Cerebellar nuclear complex (tissue), 1 donor: ENCODE data around the gene EXOSC6.
A peak's percentile ranks its signal among the peaks of the same experiment; 100 is the strongest.
"Not testable (repeated sequence)": the region's sequence is repeated elsewhere in the genome, so short reads cannot be mapped to it uniquely, and the experiment has no call there.

ENCODE experiments used
- DNase-seq, 2 experiments: peaks; one replicate each; lab custom pipeline; 2025; lab: John Stamatoyannopoulos, UW

The EXOSC6 gene

DNA sequence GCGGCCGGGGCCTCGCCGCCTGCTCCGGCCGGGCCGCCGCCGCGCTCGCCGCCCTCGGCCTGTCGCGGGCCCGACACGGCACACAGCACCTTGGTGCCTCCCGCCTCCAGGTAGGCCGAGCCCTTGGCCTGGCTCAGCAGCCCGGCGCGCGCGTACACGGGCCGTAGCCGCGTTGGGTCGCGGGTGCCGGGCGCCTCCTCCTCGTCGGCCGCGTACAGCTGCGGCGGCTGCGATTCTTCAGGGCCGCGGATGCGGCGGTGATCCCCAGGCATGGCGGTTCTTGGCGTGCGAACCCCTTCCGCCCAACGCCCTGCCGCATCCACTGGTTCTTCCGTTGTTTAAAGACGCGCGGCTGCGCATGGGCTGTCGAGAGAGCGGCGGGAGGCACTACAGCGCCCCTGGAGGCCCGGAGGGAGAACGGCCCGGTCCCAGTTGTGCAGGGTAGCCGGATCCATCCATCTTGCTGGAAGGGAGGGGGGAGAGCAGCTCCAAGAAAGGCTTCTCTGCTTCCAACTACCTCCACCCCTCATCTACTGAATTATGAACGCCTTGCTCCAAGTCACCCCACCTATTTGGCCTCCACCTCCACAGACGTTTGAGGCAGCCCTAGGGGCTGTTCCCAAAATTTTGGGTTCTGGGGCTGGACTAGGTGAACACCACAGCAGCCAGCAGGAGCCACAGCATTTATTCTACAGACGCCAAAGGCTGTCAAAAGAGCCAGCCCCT is at the start of gene EXOSC6:
Gene EXOSC6, minus strand, starts transcription at position 312 of the 726 bp plus-strand sequence. Its CDS starts 40 bp downstream, at position 272.
- DNase-seq: peak in 1 of 2 experiments; percentile 72

DNA sequence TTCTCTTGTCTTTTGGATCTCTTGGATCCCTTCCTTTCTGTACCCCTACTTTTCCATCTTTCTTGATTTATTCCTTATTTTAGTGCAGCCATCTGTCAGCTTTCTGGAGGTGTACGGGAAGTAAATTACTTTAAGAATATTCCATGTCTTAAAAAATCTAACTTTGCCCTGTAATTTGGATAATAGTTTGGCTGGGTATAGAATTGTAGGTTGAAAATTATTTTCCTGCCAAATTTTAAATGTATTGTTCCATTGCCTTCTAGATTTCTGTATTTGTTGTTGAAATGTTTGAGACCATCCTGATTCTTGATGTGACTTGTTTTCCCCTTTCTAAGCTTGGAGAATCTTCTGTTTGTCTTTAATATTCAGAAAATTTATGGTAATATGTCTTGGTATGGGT is 49.4 kb upstream of the EXOSC6 start:
- no peak for DNase-seq

DNA sequence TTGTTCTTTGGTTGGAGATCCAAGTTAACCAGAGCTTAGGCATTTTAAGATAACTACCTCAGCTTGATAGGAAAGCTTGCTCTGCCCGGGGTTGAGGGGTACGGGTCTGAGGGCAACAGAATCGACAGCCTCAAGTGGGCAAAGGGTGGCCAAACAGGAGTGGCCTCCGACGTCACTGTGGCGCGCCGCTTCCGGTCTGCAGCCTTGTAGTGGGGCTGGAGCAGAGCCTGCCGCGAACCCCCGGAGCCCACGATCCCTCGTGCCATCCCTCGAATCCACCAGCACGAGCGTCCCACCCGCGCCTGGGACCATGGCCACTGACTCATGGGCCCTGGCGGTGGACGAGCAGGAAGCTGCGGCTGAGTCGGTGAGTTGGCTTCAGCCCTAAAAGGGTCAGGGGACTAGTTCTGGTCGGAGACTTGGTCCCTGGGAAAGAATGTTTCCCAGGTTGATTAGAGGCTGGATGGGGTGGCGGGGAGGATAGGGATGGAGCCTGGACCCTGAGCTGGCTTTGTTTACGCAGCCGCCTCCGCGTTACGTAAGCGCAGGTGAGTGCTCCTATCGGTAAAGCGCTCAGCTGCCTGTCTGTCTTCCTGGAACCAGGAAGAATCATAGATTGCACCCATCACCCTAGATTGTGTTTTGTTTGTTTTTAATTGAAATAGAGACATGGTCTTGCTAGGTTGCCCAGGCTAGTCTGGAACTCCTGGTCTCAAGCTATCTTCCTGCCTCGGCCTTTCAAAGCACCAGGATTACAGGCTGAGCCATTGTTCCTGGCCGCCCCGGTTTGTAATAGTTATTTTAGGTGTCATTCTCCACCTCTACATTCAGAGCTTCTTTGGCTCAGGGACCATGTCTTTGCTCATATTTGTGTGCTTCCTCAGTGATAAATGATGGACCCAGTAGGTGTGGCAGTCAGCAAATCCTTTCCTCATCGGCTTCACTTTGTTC is 47.5 kb upstream of the EXOSC6 start, which contains the start of gene DDX19B:
Gene DDX19B, plus strand, starts transcription at position 199 of the 951 bp plus-strand sequence. Its CDS starts 112 bp downstream, at position 311.
- peak; percentile 51 to 52 for DNase-seq

DNA sequence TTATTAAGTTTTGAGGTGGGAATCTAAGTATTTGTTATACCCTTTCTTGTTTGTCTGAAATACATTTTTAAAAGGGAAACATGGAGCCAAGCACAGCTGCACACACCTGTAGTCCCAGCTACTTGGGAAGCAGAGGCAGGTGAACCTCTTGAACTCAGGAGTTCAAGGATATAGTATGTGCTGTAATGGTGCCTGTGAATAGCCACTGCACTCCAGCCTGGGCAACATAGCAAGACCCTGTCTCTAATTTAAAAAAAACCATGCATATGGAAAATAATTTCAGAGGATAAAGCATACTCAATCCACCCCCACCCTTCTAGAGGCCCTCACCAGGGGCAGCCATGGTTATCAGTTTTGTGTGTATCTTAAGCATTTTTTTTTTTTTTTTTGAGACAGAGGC is 43.9 kb upstream of the EXOSC6 start:
- DNase-seq: no peak

DNA sequence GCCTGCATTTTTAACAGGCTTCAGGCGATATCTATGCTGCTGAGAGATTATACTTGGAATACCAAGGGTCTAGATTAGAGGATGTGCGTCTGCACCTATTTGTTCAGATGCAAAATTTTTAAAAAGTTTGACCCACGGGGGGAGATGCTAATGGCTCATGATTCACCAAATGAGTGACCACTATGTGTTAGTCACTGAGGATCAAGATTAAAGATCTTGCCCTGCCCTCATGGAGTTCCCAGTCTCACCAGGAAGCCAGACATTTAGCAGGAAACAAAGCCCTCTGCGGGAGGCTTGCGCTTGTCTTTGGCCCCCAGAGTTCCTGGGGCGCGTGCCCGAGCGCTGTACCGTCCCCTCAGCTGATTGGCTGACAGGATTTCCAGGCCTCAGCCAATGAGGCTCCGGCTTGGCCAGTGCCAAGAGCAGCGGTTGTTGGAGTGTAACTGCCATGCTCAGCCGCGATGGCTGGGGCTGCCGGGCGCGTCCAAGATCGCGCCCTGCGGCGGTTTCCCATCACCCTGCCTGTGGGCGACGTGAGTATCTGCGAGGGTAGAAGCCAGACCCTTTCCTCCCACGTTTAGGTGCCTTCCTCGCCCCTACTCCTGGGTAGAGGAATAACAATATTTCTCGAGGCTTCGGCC is 42.8 kb upstream of the EXOSC6 start:
- DNase-seq: no peak

DNA sequence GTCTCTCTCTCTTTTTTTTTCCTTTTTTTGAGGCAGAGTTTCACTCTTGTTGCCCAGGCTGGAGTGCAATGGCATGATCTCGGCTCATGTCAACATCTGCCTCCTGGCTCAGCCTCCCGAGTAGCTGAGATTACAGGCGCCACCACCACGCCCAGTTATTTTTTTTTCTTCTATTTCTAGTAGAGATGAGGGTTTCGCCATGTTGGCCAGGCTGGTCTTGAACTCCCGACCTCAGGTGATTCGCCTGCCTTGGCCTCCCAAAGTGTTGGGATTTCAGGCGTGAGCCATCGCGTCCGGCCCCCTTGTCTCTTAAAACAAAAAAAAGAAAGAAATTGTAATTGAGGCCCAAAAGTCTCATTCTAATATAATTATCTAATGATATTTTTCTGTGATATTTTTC is 40.4 kb upstream of the EXOSC6 start:
- not testable (repeated sequence) for DNase-seq

DNA sequence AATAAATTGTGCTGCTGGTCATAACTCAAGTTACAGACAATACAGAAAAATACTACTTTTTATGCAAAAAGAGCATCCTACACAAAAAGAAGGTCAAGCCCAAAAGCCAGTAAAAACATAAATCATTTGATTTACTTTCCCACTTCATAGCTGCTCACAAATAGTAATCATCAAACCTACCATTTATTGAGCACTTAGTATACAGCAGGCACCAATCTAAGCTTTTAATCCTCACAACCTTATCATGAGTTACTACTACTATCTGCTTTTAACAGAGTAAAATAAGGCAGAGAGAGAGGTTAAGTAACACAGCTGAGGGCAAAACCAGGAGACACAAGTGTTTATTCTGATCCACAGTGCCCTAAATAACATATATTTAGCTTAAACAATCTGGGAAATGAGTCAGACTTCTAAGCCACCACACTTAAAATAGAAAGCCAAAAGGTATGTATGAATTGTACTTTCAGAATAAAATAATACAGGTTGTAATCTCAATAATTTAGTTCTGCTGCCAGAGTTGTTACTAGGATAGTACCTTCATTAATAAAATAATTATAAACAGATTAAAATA is 39.3 kb upstream of the EXOSC6 start:
- DNase-seq: no peak

DNA sequence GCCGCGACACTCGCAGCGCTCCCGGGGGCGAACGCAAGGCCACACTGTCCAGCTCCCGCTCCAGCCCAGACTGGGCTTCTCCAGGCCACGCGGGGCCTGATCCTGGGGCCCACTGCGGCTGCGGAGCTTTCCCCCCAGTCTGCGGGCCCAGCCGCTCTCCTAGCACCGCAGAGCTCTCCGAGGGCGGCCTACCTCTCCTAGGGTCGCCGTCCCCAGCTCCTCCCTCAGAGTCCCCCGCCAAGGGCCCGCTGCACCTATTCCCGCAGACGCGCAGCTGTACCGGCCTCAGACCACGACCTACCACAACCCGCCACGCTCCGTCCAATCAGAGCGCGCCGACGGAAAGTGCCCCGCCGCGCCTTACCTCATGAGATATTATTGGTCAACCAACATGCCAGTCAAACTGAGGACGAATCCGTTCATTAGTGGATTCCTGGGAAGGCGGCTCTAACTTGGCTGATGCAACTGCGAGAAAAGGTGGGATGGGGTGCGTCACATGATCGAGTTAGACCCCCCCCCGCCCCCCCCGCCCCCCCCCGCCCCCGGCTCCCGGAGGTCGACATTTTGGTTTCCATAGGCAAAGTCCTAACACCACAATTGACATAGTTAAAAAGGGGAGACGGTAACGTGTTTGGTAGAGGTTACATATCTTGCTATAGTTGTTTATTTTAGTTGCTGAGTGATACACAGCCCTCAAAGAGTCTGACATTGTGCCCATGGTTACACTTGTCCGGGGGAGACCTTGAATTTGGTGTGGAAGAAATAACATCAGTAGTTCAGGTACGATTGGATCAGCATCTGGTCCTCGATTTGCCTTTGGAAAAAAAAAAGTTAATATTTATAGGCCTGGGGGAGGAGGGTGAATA is 37.7 kb upstream of the EXOSC6 start, which contains the start of gene AARS1:
Gene AARS1, minus strand, starts transcription at position 278 of the 866 bp plus-strand sequence. CDS start 6,743 bp downstream, outside the sequence.
- peak; percentile 89 to 91 for DNase-seq

DNA sequence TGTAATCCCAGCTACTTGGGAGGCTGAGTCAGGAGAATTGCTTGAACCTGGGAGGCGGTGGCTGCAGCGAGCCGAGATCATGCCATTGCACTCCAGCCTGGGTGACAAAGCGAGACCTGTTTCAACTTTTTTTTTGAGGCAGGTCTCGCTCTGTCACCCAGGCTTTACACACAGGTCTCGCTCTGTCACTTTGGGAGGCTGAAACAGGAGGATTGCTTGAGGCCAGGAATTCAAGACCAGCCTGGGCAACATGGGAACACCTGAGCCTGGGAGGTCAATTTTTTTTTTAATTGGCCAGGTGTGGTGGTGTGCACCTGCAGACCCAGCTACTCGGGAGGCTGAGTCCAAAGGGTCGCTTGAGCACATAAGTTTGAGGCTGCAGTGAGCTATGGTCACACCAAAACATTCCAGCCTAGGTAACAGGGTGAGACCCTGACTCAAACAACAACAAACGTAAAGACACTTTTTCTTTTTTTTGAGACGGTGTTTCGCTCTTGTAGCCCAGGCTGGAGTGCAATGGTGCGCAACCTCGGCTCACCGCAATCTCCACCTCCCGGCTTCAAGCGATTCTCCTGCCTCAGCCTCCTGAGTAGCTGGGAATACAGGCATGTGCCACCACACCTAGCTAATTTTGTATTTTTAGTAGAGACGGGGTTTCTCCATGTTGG is 35.7 kb upstream of the EXOSC6 start:
- DNase-seq: not testable (repeated sequence)

DNA sequence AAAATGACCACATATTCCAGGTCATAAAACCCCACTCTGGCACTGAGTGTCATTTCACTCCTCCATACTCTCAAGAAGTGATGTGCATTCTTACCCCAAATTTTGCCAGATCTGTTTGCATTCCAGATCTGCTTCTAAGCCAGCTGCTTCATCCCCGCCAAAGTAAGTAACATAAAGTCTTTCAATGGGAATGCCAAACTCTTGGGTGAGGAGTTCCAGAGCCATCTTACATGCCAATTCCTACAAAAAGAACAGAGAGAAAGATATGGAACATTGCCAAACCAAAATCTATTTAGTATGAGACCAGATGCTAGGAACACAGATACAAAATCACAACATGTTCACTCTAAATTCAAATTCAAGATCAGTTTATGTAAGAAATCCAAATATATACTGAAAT is 24.7 kb upstream of the EXOSC6 start:
- DNase-seq: no peak

DNA sequence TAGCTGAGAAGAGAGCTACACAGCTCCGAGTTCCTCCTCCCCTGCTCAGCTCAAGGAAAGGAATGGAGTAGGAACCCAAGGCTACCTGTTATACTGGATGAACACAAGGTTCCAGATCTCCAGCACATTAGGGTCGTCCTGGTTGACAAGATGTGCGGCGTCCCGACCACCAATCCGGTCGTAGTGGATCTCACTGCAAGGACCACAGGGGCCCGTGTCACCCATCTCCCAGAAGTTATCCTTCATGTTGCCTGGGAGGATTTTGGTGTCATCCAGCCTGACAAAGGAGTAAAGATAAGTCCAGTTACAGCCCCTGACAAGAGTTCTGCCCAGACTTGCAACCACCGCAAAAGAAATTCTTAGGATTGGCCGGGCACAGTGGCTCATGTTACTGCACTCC is 20.0 kb upstream of the EXOSC6 start:
- no peak for DNase-seq

DNA sequence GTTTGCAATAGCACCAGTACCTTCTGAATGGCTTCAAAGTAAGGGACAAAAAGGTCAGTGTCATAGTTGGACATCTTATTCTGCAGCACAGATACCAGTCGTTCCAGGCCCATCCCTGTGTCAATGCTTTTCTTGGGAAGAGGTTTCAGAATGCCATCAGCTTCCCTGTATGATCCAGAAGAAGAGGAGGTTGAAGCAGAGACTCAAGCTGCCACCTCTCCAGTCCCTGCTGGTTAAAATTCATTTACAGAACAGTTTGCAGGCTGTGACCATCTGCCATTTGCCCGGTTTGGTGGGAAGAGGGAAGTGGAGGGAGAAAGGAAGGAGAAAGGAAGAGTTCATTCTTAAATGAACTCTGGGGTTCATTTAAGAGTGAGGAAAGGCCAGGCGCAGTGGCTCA is 18.4 kb upstream of the EXOSC6 start:
- DNase-seq: no peak

DNA sequence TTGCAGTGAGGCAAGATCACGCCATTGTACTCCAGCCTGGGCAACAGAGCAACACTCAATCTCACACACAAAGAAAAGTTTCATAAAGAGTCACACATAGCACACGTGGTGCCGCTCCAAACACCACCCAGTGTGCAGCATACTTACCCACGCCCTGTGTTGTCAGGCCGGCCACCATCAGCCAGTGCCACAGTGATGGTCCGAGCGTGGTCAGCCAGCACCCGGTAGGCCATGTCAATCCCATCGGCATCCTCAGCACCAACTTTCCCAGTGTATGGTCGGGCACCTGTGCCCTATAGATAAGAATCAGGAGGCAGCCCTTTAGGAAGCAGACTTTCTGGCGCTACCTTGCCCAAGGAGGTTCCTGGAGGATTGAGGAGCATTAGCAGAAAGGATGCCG is 17.7 kb upstream of the EXOSC6 start:
- DNase-seq: no peak

DNA sequence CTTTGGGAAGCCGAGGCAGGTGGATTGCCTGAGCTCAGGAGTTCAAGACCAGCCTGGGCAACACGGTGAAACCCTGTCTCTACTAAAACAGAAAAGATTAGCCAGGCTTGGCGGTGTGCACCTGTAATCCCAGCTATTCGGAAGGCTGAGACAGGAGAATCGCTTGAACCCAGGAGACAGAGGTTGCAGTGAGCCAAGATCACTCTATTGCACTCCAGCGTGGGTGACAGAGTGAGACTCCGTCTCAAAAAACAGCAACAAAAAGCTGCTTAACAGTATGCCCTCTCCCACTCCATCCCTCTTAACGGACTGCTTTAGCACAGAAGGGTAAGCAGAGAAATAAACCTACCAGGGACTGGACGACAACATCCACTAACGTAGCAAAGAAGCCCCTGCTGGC is 16.2 kb upstream of the EXOSC6 start:
- not testable (repeated sequence) for DNase-seq

DNA sequence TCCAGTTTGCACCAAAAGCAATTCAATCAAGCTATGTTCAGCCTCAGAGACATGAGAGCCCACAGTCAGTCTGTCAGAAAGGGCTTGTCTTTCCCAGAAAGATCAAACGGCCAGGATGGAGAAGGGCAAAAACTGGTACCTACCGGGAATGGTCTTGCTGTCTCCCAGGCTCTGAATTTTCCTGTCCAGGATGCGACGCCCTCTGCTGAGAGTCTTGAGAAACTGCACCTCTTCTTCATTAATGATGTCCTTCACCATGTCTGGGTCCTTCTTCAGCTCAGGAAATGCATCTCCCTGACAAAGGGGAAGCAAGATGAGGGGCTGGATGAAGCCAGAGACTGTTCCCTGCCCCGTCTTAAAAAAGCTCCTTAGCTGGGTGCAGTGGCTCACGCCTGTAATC is 15.8 kb upstream of the EXOSC6 start:
- no peak for DNase-seq

DNA sequence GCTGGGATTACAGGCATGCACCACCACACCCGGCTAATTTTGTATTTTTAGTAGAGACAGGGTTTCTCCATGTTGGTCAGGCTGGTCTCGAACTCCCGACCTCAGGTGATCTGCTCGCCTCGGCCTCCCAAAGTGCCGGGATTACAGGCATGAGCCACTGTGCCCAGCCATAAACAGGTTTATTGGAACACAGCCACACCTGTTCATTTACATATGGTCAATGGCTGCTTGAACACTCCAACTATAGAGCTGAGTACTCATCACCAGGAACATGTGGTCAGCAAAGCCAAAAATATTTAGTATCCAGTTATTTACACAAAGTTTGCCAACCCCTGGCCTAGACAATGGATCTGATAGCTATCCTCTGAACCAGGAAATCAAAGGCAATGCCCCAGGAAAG is 8.2 kb upstream of the EXOSC6 start:
- not testable (repeated sequence) for DNase-seq

DNA sequence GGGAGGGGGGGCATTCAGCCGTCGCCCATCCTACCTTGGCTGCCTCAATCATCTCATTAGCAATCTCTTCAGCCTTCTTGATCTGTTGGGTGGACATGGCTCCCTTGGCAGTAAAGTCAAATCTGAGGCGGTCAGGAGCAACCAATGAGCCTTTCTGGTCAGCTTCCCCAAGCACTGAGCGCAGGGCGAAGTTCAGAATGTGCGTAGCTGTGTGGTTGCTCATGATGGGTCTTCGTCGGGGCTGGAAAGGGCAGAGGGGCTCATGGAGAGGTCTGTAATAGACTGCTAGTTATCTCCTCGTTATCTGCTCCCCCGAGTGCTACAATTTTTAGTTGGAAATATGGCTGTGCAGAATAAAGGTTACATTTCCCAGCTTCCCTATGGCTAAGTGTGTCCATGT is 7.2 kb upstream of the EXOSC6 start:
- no peak for DNase-seq

DNA sequence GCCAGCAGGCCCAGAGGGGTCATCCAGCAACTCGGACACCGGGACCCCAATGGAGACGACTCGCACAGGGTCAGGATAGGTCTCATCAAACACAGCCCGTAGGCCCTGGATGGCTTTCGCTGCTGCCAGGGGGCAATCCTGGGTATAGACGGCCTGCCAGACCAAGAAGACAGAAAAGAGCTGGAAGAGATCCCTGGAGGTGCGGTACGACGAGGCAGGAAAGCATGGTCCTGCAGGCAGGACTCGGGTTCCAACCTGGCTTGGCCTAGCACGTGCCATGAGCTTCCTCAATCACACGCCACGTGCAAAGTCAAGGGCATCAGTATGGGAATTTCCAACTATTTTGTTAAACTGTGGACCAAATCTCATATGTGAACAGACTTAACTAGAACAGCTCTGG is 6.3 kb upstream of the EXOSC6 start:
- DNase-seq: no peak

DNA sequence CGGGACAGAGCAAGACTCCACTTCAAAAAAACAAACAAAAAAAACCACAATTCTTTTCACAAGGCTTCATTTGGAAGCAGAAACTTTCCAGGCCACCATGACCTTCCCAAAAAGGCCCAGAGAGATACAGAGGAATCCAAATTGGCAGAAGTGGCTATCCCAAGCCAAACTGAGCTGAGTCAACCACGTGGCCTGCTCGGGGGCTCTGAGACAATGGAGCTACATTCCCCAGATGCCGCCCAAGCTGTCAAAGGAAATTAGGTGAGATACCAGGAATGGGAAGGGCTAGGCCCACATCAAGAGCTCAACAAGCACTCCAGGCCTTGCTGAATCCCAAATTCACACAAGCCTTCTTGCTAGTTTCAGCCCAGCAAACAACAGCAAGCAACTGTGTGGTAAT is 5.7 kb upstream of the EXOSC6 start:
- DNase-seq: no peak

DNA sequence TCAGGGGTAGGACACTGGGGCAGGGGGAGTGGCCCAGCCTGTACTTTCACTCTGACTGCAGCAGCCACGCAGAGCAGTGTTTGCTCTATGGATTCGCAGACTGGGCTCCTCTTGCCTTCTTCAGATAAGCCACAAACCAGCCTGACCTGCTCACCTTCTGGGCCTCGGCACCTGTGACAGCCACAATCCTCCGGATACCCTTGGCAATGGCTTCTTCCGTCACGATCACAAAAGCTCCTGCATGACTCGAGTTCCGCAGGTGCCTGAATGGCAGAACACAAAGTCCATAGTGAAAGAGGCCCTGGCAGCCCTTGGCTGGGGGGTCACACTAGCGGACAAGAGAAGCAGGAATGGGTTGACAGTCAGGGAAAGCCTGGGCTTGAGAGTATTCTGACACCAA is 3.8 kb upstream of the EXOSC6 start:
- no peak for DNase-seq

DNA sequence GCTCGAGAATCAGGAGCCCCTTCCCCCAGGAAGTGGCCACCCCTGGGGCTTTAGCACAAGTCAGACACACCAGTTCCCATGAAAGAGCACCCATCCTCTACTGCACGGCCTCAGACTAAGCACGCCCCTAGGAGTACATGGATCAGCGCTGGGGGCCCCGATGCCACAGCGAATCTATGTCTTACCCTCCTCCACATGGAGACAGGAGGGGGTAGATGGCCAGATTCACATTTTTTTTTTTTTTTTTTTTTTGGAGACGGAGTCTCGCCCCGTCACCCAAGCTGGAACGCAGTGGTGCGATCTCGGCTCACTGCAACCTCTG is 3.2 kb upstream of the EXOSC6 start:
- no peak for DNase-seq
